ENCODE measurements around the gene PPIB.
A peak's percentile ranks its signal among the peaks of the same experiment; 100 is the strongest.

The PPIB gene

GRCh38 chr15:64162478-64162868 lies 349 bp downstream of the PPIB start:
- Histone ChIP-seq H3K36me3 (ENCODE audit: control insufficient read depth, insufficient read depth, low read length) (peaks cover 26% of the 10 kb centered on the region), H3K4me3 (replicated peaks; ENCODE audit: low read depth, low read length) (peak overlapping the region; percentile 97), H3K27me3 (replicated peaks; ENCODE audit: control insufficient read depth, insufficient read depth, low read length) (no peaks in the 10 kb centered on the region)
- TF ChIP-seq CTCF (IDR thresholded peaks at IDR 0.05; ENCODE audit: insufficient read depth, low read length, poor library complexity, severe bottlenecking) = no peak
- no peak for DNase-seq (ENCODE audit: extremely low read depth, insufficient read length)

GRCh38 chr15:64161688-64162477 lies 939 bp downstream of the PPIB start:
- Histone ChIP-seq H3K36me3 (ENCODE audit: control insufficient read depth, insufficient read depth, low read length) (peaks cover 32% of the 10 kb centered on the region), H3K27me3 (replicated peaks; ENCODE audit: control insufficient read depth, insufficient read depth, low read length) (no peaks in the 10 kb centered on the region), H3K4me3 (replicated peaks; ENCODE audit: low read depth, low read length) (peak overlapping the region; percentile 97)
- DNase-seq (ENCODE audit: extremely low read depth, insufficient read length) = no peak
- TF ChIP-seq CTCF (IDR thresholded peaks at IDR 0.05; ENCODE audit: insufficient read depth, low read length, poor library complexity, severe bottlenecking) = no peak

GRCh38 chr15:64158363-64159134 lies 4.3 kb downstream of the PPIB start:
- Histone ChIP-seq H3K4me3 (replicated peaks; ENCODE audit: low read depth, low read length) (no peak overlapping the region), H3K27me3 (replicated peaks; ENCODE audit: control insufficient read depth, insufficient read depth, low read length) (no peaks in the 10 kb centered on the region), H3K36me3 (ENCODE audit: control insufficient read depth, insufficient read depth, low read length) (peaks cover 51% of the 10 kb centered on the region)
- DNase-seq (ENCODE audit: extremely low read depth, insufficient read length) = no peak
- no peak for TF ChIP-seq CTCF (IDR thresholded peaks at IDR 0.05; ENCODE audit: insufficient read depth, low read length, poor library complexity, severe bottlenecking)

GRCh38 chr15:64157599-64158125 lies 5.2 kb downstream of the PPIB start:
- no peak for TF ChIP-seq CTCF (IDR thresholded peaks at IDR 0.05; ENCODE audit: insufficient read depth, low read length, poor library complexity, severe bottlenecking)
- no peak for DNase-seq (ENCODE audit: extremely low read depth, insufficient read length)
- H3K4me3 ChIP-seq (replicated peaks; ENCODE audit: low read depth, low read length) = no peak overlapping the region
- peaks cover 51% of the 10 kb centered on the region for H3K36me3 ChIP-seq (ENCODE audit: control insufficient read depth, insufficient read depth, low read length)
- H3K27me3 ChIP-seq (replicated peaks; ENCODE audit: control insufficient read depth, insufficient read depth, low read length) = no peaks in the 10 kb centered on the region

- H3K27me3 ChIP-seq (replicated peaks; ENCODE audit: control insufficient read depth, insufficient read depth, low read length) = no peaks in the 10 kb centered on the region
- TF ChIP-seq CTCF (IDR thresholded peaks at IDR 0.05; ENCODE audit: insufficient read depth, low read length, poor library complexity, severe bottlenecking) = no peak
- DNase-seq (ENCODE audit: extremely low read depth, insufficient read length) = no peak
- H3K36me3 ChIP-seq (ENCODE audit: control insufficient read depth, insufficient read depth, low read length) = peaks cover 51% of the 10 kb centered on the region
- no peak overlapping the region for H3K4me3 ChIP-seq (replicated peaks; ENCODE audit: low read depth, low read length)
Measured at GRCh38 chr15:64156652-64157331, 6.0 kb downstream of the PPIB start.

Measured in GM06990 (cell line).